CD8-positive, alpha-beta memory T cell (primary cell): ENCODE data around the gene KCNT1. TPM values are rescaled to one million over a fixed set of nuclear protein-coding genes. Genes with fewer than 3 reads are reported as not detected.

Experiments used
- CTCF ChIA-PET: fragments of 350-600 bp; sonication (Branson Sonifier 250); formaldehyde crosslinking; loops from one replicate; lab custom pipeline; 2021; ENCODE audit warnings: antibody characterized with exemption; lab: Charles Lee
- POLR2A ChIA-PET: fragments of 350-600 bp; sonication (Branson Sonifier 250); formaldehyde crosslinking; loops from one replicate; lab custom pipeline; 2021; ENCODE audit warnings: antibody characterized with exemption; lab: Charles Lee
- DNase-seq, 5 donors: peaks; one replicate each; pipeline versions ENCODE4 v3.0.0 to v3.0.0-alpha.2; 2020 to 2022; ENCODE audit warnings: mixed read lengths in 1 of 5
- H3K27ac ChIP-seq: one replicate; pipeline ENCODE4 v1.7.0; 2013; ENCODE audit warnings: low read depth, mild to moderate bottlenecking, low read length, moderate library complexity
- H3K27me3 ChIP-seq: 2 replicates; pipeline ENCODE4 v1.7.0; 2013; ENCODE audit warnings: low read length, mild to moderate bottlenecking; ENCODE audit not compliant: insufficient read depth, poor library complexity, severe bottlenecking
- H3K36me3 ChIP-seq: 2 replicates; pipeline ENCODE4 v1.7.0; 2013; ENCODE audit warnings: mild to moderate bottlenecking, low read length, moderate library complexity; ENCODE audit not compliant: insufficient read depth
- H3K4me1 ChIP-seq: 2 replicates; pipeline ENCODE4 v1.7.0; 2013; ENCODE audit warnings: mild to moderate bottlenecking, low read length, moderate library complexity; ENCODE audit not compliant: insufficient read depth
- H3K4me3 ChIP-seq: 2 replicates; pipeline ENCODE4 v1.7.0; 2013; ENCODE audit warnings: mild to moderate bottlenecking, low read length
- H3K9me3 ChIP-seq: 2 replicates; pipeline ENCODE4 v1.7.0; 2013; ENCODE audit warnings: mild to moderate bottlenecking, low read length
- H3K27ac Mint-ChIP-seq, 8 donors: one replicate each; pipeline ENCODE4 v1.8.0; 2020 to 2021; ENCODE audit warnings: mixed read lengths in 8 of 8, mild to moderate bottlenecking in 6 of 8, inconsistent platforms in 3 of 8, moderate library complexity in 3 of 8
- H3K27me3 Mint-ChIP-seq, 2 donors: one replicate each; pipeline ENCODE4 v1.8.0; 2020 to 2021; ENCODE audit warnings: mixed read lengths in 2 of 2, mild to moderate bottlenecking in 1 of 2, moderate library complexity in 1 of 2
- H3K36me3 Mint-ChIP-seq, 3 donors: one replicate each; pipeline ENCODE4 v1.8.0; 2020 to 2021; ENCODE audit warnings: mixed read lengths in 3 of 3, inconsistent platforms in 1 of 3, mild to moderate bottlenecking in 1 of 3
- H3K4me1 Mint-ChIP-seq, 3 donors: one replicate each; pipeline ENCODE4 v1.8.0; 2020 to 2021; ENCODE audit warnings: mixed read lengths in 3 of 3, inconsistent platforms in 1 of 3, mild to moderate bottlenecking in 1 of 3
- H3K4me3 Mint-ChIP-seq, 7 donors: one replicate each; pipeline ENCODE4 v1.8.0; 2020 to 2021; ENCODE audit warnings: mixed read lengths in 7 of 7, mild to moderate bottlenecking in 6 of 7, moderate library complexity in 4 of 7, inconsistent platforms in 2 of 7
- H3K9me3 Mint-ChIP-seq, 5 donors: one replicate each; pipeline ENCODE4 v1.8.0; 2020 to 2022; ENCODE audit warnings: mixed read lengths in 5 of 5, mild to moderate bottlenecking in 3 of 5, moderate library complexity in 2 of 5, inconsistent platforms in 1 of 5
- polyA plus RNA-seq: library from polyadenylated mRNA; unstranded; fragments of 300-500 nt; fragmentation: Illumina TruSeq; gene quantifications from one replicate; pipeline ENCODE4 v1.2.3, GENCODE V29; 2021
- total RNA-seq, 2 experiments: library from RNA; stranded (reverse); gene quantifications; one replicate each; pipeline ENCODE4 v1.2.3, GENCODE V29; 2021

Gene KCNT1
- total and polyA plus RNA-seq, 3 experiments from 2014 or later, result 0.16 TPM; not detected in 2

DNA sequence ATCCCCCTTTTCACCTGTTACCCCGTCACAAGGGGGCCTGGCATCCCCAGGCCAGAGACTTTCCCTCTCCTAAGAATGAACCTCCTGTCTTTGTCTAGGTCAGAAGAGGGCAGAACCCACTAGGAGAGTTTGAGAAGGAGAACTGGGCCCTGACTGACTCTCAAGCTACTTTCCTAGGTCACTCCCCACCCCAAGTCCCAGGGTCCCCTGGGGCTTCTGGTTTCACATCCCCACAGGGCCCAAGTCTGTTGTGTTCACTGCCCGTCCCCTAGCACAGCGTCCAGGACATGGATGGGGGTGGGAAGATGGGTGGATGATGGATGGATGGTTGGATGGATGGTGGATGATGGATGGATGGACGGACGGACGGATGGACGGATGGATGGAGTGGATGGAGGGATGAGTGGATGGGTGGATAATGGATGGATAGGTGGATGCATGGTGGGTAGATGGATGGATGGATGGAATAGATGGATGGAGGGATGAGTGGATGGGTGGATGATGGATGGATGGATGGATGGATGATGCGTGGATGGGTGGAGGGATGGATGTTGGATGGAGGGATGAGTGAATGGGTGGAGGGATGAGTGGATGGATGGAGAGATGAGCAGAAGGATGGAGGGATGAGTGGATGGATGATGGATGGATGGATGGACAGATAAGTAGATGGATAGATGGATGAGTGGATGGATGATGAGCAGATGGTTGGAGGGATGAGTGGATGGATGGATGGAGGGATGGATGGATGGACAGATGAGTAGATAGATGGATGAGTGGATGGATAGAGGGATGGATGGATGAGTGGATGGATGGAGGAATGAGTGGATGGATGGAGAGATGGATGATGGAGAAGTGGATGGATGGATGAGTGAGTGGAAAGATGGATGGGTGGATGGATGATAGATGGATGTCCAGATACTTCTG lies 50.6 kb downstream of the KCNT1 start:
- ChIA-PET POLR2A (no interaction called here), CTCF (no interaction called here)
- H3K4me1 Mint-ChIP-seq, result no peaks in the 10 kb centered on the region
- H3K27ac ChIP-seq, result no peak overlapping the region
- no peaks in the 10 kb centered on the region for H3K36me3 Mint-ChIP-seq
- no peak overlapping the region for H3K4me3 ChIP-seq
- H3K4me1 ChIP-seq, result no peaks in the 10 kb centered on the region
- H3K27me3 Mint-ChIP-seq, result no peaks in the 10 kb centered on the region
- no peak overlapping the region for H3K4me3 Mint-ChIP-seq
- no peaks in the 10 kb centered on the region for H3K36me3 ChIP-seq
- DNase-seq, result no peak
- no peak overlapping the region for H3K27ac Mint-ChIP-seq
- H3K27me3 ChIP-seq, result no peaks in the 10 kb centered on the region
- H3K9me3 ChIP-seq, result no peaks in the 10 kb centered on the region
- H3K9me3 Mint-ChIP-seq, result peaks cover 0 to 7% (median 0%) of the 10 kb centered on the region in 5 donors

- H3K36me3 Mint-ChIP-seq, result no peaks in the 10 kb centered on the region
- H3K9me3 Mint-ChIP-seq, result peaks cover 0 to 7% (median 0%) of the 10 kb centered on the region in 5 donors
- Histone ChIP-seq H3K4me1 (no peaks in the 10 kb centered on the region), H3K36me3 (no peaks in the 10 kb centered on the region), H3K27ac (no peak overlapping the region), H3K27me3 (no peaks in the 10 kb centered on the region), H3K4me3 (no peak overlapping the region), H3K9me3 (no peaks in the 10 kb centered on the region)
- H3K4me1 Mint-ChIP-seq, result no peaks in the 10 kb centered on the region
- H3K4me3 Mint-ChIP-seq, result no peak overlapping the region
- POLR2A ChIA-PET, result no interaction called here
- no peak for DNase-seq
- H3K27ac Mint-ChIP-seq, result no peak overlapping the region
- CTCF ChIA-PET, result no interaction called here
- no peaks in the 10 kb centered on the region for H3K27me3 Mint-ChIP-seq
These were observed 51.6 kb downstream of the KCNT1 start for GRCh38 chr9:135753391-135754105.

- ChIA-PET POLR2A (no interaction called here), CTCF (no interaction called here)
- no peaks in the 10 kb centered on the region for H3K36me3 ChIP-seq
- H3K36me3 Mint-ChIP-seq, result no peaks in the 10 kb centered on the region
- no peak overlapping the region for H3K27ac ChIP-seq
- no peak overlapping the region for H3K4me3 Mint-ChIP-seq
- no peak for DNase-seq
- no peaks in the 10 kb centered on the region for H3K4me1 Mint-ChIP-seq
- peaks cover 0 to 7% (median 0%) of the 10 kb centered on the region in 5 donors for H3K9me3 Mint-ChIP-seq
- H3K4me1 ChIP-seq, result no peaks in the 10 kb centered on the region
- no peak overlapping the region for H3K27ac Mint-ChIP-seq
- H3K9me3 ChIP-seq, result no peaks in the 10 kb centered on the region
- no peaks in the 10 kb centered on the region for H3K27me3 Mint-ChIP-seq
- no peak overlapping the region for H3K4me3 ChIP-seq
- no peaks in the 10 kb centered on the region for H3K27me3 ChIP-seq
These were observed 54.6 kb downstream of the KCNT1 start for GRCh38 chr9:135756576-135756975.

DNA sequence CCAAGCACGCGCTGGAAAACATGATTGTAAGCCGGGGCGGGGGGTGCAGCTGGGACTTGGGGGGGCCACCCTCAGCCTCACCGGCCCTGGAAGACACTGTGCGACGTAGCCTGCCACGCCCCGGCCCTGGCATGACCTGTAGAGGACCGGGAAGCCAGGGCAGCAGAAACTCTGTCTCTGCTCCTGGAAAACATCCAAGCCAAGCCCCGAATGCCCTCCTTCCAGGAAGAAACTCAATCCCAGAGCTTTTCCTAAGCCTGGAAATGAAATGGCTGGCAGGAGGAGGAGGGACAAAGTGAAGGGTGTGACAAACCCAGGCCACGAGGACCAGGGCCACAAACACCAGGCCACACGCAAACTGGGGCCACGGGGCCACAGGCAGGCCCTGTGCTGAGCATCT lies 55.4 kb downstream of the KCNT1 start:
- Histone ChIP-seq H3K27me3 (no peaks in the 10 kb centered on the region), H3K4me1 (no peaks in the 10 kb centered on the region), H3K9me3 (no peaks in the 10 kb centered on the region), H3K4me3 (no peak overlapping the region), H3K27ac (no peak overlapping the region), H3K36me3 (no peaks in the 10 kb centered on the region)
- H3K9me3 Mint-ChIP-seq, result peaks cover 0 to 7% (median 0%) of the 10 kb centered on the region in 5 donors
- H3K36me3 Mint-ChIP-seq, result no peaks in the 10 kb centered on the region
- ChIA-PET CTCF (no interaction called here), POLR2A (no interaction called here)
- H3K27me3 Mint-ChIP-seq, result no peaks in the 10 kb centered on the region
- DNase-seq, result no peak
- no peaks in the 10 kb centered on the region for H3K4me1 Mint-ChIP-seq
- H3K4me3 Mint-ChIP-seq, result no peak overlapping the region
- H3K27ac Mint-ChIP-seq, result no peak overlapping the region

- Histone ChIP-seq H3K27ac (no peak overlapping the region), H3K27me3 (no peaks in the 10 kb centered on the region), H3K9me3 (no peaks in the 10 kb centered on the region), H3K36me3 (no peaks in the 10 kb centered on the region), H3K4me1 (no peaks in the 10 kb centered on the region), H3K4me3 (no peak overlapping the region)
- Mint-ChIP-seq H3K4me3 (no peak overlapping the region), H3K4me1 (no peaks in the 10 kb centered on the region), H3K9me3 (peaks cover 0 to 7% (median 0%) of the 10 kb centered on the region in 5 donors), H3K36me3 (no peaks in the 10 kb centered on the region), H3K27me3 (no peaks in the 10 kb centered on the region), H3K27ac (no peak overlapping the region)
- DNase-seq, result no peak
- ChIA-PET POLR2A (no interaction called here), CTCF (no interaction called here)
These were observed 56.1 kb downstream of the KCNT1 start for GRCh38 chr9:135758056-135758455.

DNA sequence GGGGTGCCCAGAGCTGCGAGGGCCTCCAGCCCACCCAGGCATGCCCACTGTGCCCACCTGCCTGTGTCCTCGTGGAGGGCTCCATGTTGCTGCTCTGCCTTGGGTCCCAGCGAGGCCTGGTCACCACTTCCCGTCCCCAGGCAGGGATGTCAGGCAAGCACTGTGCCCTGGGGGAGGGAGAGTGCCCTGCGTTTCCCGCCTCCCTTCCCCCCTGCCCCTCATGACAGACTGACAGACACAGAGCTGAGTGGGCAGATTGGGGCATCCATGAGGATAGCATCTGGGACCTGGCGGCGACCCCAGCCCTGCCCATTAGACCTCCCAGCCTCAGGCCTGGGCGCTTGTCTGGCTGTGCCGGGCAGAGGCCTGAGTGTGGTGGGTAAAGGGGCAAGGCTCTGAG lies 56.9 kb downstream of the KCNT1 start:
- DNase-seq, result no peak
- H3K9me3 Mint-ChIP-seq, result peaks cover 0 to 7% (median 0%) of the 10 kb centered on the region in 5 donors
- Histone ChIP-seq H3K36me3 (no peaks in the 10 kb centered on the region), H3K27me3 (no peaks in the 10 kb centered on the region), H3K4me1 (no peaks in the 10 kb centered on the region), H3K9me3 (no peaks in the 10 kb centered on the region), H3K4me3 (no peak overlapping the region), H3K27ac (no peak overlapping the region)
- H3K27me3 Mint-ChIP-seq, result no peaks in the 10 kb centered on the region
- CTCF ChIA-PET, result no interaction called here
- H3K4me3 Mint-ChIP-seq, result no peak overlapping the region
- no peaks in the 10 kb centered on the region for H3K36me3 Mint-ChIP-seq
- POLR2A ChIA-PET, result no interaction called here
- H3K27ac Mint-ChIP-seq, result no peak overlapping the region
- H3K4me1 Mint-ChIP-seq, result no peaks in the 10 kb centered on the region

DNA sequence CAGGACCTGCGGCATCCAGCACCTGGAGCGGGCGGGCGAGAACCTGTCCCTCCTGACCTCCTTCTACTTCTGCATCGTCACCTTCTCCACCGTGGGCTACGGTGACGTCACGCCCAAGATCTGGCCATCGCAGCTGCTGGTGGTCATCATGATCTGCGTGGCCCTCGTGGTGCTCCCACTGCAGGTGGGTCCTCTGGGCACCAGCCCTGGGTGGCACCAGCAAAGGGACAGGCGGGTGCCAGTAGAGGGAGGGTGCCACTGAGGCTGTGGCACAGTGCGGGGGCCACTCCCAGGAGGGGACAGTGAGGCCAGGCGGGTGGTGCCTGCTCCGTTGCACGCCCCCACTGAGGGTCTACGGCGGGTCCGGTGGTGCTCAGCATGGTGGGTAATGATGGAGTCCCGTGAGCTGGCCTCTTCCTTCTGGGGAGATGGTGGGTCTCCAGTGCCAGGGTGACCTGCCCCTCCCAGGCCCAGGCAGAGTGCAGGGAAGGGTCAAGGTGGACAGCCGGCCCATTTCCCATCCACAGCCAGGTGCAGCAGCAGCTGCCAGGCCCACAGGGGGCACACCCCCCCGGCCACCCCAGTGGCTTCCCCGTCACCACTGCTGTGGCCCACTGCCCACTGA lies 57.8 kb downstream of the KCNT1 start:
- Histone ChIP-seq H3K36me3 (no peaks in the 10 kb centered on the region), H3K4me1 (no peaks in the 10 kb centered on the region), H3K27ac (no peak overlapping the region), H3K4me3 (no peak overlapping the region), H3K9me3 (no peaks in the 10 kb centered on the region), H3K27me3 (no peaks in the 10 kb centered on the region)
- no peak overlapping the region for H3K27ac Mint-ChIP-seq
- ChIA-PET CTCF (interaction anchor here (1.0 kb wide), 1 partner anchor 13 kb away, joined by 3 read pairs; no protein-coding TSS in a partner anchor), POLR2A (no interaction called here)
- DNase-seq, result no peak
- H3K27me3 Mint-ChIP-seq, result no peaks in the 10 kb centered on the region
- H3K36me3 Mint-ChIP-seq, result no peaks in the 10 kb centered on the region
- H3K4me3 Mint-ChIP-seq, result no peak overlapping the region
- H3K4me1 Mint-ChIP-seq, result no peaks in the 10 kb centered on the region
- H3K9me3 Mint-ChIP-seq, result peaks cover 0 to 10% (median 0%) of the 10 kb centered on the region in 5 donors

DNA sequence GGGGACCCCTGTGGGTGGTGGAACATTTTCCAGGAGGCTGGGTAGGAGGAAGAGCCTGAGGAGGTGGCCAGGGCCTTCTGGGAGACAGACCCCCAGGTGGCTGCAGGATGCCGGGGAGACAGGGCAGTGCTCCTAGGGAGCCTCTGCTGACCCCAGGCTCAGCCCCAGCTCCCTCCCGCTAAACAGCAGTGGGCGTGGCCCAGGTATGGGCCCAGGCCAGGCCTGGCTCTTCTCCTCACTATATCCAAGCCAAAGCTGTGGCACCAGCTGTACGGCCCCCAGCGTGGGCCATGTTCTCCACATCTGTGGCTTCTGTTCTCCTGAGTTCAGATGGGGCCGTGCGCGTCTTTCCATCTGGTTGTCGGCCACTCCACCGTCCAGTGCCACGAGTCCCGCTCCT lies 58.5 kb downstream of the KCNT1 start:
- no peaks in the 10 kb centered on the region for H3K9me3 ChIP-seq
- no peaks in the 10 kb centered on the region for H3K36me3 ChIP-seq
- DNase-seq, result no peak
- Mint-ChIP-seq H3K36me3 (no peaks in the 10 kb centered on the region), H3K4me1 (no peaks in the 10 kb centered on the region), H3K27ac (no peak overlapping the region), H3K27me3 (no peaks in the 10 kb centered on the region), H3K4me3 (no peak overlapping the region), H3K9me3 (peaks cover 0 to 8% (median 0%) of the 10 kb centered on the region in 5 donors)
- H3K27me3 ChIP-seq, result no peaks in the 10 kb centered on the region
- ChIA-PET POLR2A (no interaction called here), CTCF (interaction anchor here (1.0 kb wide), 1 partner anchor 12 kb away, joined by 3 read pairs; no protein-coding TSS in a partner anchor)
- H3K27ac ChIP-seq, result no peak overlapping the region
- no peak overlapping the region for H3K4me3 ChIP-seq
- no peaks in the 10 kb centered on the region for H3K4me1 ChIP-seq
